GM18858 (cell line): ENCODE measurements around the gene PPM1A.

Experiments used
- ATAC-seq: cut with Tn5 transposase; IDR thresholded peaks from one replicate; pipeline ENCODE4 v1.9.1; 2021; ENCODE audit not compliant: unreplicated experiment

Gene PPM1A

GRCh38 chr14:60265163-60265562 lies 16.1 kb downstream of the PPM1A start:
- ATAC-seq: no peak

GRCh38 chr14:60266021-60266937 lies 17.3 kb downstream of the PPM1A start:
- no peak for ATAC-seq

- ATAC-seq: no peak
These were observed 23.2 kb downstream of the PPM1A start for GRCh38 chr14:60272177-60272576.

DNA sequence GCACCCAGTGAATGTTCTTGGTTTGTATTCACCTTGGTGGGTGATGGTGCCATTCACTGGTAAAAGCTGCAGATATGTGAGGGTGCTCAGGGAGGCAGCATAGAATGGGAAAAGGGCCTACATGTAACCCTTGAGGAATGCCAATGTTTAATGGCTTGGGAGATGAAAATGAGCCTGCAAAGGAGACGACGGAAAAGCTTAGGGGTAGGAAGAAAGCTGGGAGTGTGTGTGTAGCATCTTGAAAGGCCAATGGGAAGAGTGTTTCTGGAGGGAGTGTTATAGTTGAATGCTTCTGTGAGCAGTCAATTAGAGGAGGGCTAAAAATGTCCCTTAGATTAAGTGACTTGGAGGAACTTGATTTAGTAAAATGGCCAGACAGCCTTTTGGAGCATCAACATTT lies 24.9 kb downstream of the PPM1A start:
- no peak for ATAC-seq

DNA sequence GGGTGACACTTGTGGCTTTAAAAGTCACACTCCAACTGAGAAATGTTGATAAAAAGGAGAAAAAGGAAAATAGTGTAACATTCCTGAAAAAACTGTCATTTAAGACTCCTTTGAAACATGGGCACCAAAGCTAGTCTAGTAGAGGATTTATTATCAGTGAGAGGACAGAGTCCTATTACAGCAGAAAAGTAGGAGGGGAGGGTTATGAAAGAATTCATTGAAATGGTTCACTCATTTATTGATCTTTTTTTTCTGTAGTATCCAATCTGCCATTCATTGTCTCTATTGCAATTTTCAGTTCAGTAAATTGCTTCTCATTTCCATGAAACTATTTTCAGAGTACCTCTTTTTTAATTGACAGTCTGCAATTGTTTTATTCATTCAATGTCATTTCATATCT lies 25.4 kb downstream of the PPM1A start:
- ATAC-seq: no peak

DNA sequence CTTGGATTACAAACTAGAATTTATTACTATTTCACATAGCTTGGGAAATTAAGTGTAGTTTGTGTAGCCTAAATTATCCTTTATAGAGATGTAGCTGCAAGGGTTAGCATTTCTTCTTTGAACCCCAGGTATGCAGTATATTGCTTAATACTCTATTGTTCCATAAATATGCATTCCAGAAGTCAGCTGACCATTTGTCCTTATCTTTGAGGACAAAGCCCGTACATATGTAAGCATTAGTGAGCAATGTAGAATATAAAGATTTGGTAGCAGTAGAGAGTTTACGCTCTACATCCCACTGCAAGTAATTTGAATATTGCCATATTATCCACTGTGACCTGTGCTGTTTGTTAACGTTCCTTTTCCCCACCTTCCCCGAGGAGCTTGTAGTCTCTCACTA lies 26.9 kb downstream of the PPM1A start:
- no peak for ATAC-seq

DNA sequence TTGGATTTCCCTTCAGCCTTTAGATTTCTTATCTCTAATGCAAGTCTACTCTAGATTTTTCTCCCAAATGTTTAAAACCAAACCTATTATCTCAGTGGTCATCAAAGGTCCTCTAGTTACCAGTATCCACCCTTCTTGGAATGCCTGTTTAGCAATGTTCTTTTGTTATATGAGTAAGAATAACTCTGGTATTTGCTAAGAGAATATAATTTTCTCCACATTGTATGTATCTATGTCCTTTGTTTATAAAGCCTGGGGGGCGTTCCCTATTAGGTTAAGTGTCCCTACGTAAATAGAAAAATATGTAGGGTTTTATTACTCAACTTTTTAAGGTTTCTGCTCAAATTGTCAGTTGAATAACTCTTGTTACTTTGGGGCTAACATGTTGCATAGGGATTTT lies 27.3 kb downstream of the PPM1A start:
- no peak for ATAC-seq

DNA sequence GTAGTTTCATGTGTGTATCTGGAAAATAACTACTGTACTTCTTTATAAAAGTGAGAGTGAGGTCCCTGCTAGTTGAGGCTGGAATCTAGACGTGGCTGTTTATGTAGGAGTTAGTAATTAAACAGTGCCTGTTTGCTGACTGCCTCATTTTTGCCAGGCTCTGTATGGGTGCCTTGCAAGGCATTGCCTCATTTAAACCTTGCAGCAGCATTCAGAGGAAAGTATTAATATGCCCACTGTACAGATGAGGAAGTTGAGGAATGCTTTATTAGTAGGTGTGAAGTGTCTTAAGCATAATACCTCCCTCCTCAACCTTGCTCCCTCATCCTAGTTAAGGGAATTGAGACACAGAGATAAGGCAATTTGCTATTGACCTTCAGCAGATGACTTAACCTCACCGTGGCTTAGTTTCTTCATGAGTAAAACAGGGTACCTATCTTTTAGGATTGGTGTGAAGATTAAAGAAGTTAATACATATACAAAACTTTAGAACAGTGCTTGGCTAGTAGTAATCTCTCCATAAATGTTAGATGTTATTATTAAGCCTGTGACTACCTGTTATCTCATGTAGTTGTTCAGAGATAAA lies 28.7 kb downstream of the PPM1A start:
- no peak for ATAC-seq

DNA sequence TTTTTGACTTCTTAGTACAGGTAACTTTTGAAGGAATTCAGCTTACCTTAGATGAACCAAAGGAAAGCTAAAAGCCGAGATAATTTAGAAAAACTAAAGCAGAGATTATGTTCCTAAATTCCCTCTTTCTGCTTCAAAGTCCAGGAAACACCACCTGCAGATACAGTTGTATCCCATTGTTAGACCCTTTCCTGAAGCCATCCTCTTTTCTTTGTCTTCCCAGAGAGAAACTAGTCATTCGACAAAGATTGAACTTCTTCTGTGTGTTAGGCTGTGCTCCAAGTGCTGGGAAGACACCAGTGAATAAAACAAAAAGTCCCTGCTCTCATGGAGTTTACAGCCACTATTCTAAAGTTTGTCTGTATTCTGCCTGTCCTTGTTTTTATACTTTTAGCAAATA lies 29.3 kb downstream of the PPM1A start:
- ATAC-seq: no peak

DNA sequence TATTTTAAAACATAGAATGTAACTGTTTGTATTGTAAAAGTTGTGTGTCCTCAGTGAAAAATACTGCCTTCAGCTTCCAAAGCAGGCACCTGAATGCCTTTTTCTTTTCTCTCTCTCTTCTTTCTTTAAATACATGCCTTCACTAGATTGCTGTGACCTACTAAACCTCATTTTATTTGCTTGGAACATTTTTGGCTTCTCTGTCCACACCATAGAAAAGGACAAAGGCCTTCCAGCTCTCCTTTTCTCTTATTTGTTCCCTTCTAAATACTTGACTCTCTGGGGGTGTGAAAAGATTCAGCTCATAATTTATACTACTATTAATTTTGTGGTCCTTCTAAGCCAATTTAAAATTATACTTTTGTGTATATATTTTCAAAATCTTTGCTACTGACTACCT lies 38.4 kb downstream of the PPM1A start:
- ATAC-seq: no peak

DNA sequence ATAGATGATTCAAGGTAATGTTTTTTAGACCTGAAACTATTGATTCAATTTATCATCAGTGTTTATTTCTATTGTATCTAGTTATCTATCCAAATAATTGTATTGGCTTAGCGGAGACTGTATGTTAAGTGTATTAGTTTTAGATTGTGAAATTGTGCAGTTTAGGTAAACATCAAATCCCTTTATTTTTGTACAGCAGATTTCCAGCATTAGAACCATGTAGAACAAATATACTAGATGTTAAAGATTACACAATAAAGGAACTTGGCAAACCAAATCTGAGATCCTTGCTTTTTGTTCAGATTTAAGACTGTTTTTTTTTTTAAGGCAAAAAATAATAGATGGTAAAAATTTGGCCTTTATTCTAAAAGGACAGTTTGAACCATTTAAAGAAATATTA lies 39.3 kb downstream of the PPM1A start:
- ATAC-seq: no peak

- no peak for ATAC-seq
These were observed 45.5 kb downstream of the PPM1A start for GRCh38 chr14:60294411-60295069.

DNA sequence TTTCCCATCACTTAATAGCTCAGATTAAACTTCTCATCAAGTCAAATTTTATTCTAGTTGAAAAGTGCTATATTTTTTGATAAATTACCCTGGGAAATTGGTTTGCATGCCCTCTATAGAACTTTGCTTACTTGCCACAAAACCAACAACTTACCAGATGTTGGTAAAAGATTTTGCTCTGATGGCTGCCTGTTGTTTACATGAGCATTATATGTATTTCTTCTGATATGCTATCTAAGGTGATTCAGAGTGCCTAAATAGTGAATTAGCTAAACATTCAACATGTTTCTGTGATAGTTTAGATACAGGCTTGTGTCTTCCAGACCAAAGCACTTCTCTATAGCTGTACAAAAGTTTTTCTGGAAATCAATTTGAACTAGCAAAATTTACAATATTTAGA lies 51.0 kb downstream of the PPM1A start:
- ATAC-seq: no peak

DNA sequence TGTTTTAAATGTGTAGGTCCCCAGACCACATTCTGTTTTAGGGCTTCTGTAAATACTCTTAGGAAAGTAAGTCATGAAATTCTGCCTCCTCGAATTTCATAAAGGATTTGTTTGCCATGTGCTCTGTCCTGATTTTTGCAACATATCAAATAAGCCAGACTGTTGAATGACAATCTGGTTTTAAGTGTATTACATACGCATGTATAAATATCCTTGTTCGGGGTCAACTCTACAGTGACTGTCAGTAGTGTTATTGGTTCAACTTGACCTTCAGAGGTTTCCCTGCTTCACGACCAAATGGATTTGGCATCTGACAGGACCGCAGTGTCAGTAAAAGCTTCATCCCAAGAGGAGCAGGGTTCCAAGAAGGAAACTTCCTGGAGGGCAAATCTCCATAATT lies 52.7 kb downstream of the PPM1A start:
- ATAC-seq: no peak

DNA sequence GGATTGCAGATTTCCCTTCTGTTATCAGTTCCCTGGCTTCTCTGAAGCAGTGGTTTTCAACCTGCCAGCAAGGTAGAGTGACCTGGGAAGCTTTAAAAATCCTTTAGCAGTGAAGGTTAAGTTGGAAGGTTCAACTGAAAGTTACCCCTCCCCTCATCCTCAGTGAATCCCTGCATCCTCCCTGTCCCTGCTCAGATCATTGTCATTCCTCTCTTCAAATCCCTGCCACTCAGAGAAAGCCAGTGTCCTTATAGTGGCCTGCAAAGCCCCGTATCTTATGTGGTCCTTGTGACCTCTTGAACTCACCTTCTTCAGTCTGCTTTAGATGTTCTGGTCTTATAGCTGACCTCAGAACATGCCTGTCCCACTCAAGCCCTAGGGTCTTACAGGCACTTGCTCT lies 53.6 kb downstream of the PPM1A start:
- no peak for ATAC-seq

DNA sequence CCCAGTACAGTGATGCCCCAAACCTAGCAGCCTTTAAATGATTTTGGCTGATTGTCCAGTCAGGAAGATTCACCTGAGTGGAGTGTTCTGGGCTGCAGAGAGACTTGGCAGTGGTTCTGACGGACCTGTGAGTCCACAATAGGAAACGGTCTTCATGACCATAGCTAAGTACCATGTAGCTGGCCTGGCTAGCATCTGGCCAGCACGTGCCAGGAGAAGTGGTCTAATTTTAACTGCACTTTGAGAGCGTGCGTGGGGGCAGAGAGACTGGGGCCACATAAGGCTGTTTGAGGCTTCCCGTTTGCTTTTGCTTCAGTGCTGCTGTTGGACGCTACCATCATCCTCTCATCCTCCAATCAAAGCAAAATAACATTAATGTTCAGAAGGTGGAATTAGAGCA lies 54.7 kb downstream of the PPM1A start:
- ATAC-seq: no peak

DNA sequence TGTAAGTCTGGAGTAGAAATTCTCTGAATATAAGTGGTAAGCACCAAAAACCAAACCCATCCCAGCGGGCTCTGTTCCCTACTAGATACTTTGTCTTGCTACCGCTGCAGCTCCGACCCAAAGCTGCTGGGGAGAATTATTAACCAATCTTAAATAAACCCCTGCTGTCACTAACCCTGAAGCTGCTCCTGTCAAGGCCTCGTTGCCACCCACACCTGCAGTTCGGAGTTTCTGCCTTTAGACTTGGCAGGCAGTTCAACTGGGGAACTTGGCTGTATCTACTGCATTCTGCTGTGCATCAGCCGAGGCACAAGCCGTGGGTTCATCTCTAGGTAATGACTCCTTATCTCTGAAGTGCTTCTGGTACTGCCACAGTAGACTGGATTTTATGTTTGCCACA lies 55.5 kb downstream of the PPM1A start:
- ATAC-seq: no peak

- no peak for ATAC-seq
These were observed 61.0 kb downstream of the PPM1A start for GRCh38 chr14:60309867-60310552.

- ATAC-seq: no peak
These were observed 62.4 kb downstream of the PPM1A start for GRCh38 chr14:60311417-60311816.

DNA sequence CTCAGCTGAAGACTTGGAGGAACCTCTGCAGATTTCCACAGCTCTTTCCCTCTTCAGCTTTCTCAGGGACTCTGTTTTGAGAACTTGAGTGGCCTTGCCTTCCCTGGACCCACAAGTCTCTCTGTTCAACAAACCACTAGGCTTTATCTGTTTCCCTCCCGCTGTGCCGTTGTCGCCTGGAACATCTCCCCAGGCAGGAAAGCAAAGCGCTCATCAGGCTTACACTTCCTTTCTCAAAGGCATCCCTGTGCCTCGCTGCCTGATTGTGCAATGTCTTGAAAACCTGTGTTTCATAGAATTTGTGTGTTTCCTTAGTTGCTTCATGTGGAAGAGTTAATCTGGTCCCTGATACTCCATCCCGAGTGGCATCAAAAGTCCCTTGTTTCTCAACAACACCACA lies 64.1 kb downstream of the PPM1A start:
- ATAC-seq: no peak

DNA sequence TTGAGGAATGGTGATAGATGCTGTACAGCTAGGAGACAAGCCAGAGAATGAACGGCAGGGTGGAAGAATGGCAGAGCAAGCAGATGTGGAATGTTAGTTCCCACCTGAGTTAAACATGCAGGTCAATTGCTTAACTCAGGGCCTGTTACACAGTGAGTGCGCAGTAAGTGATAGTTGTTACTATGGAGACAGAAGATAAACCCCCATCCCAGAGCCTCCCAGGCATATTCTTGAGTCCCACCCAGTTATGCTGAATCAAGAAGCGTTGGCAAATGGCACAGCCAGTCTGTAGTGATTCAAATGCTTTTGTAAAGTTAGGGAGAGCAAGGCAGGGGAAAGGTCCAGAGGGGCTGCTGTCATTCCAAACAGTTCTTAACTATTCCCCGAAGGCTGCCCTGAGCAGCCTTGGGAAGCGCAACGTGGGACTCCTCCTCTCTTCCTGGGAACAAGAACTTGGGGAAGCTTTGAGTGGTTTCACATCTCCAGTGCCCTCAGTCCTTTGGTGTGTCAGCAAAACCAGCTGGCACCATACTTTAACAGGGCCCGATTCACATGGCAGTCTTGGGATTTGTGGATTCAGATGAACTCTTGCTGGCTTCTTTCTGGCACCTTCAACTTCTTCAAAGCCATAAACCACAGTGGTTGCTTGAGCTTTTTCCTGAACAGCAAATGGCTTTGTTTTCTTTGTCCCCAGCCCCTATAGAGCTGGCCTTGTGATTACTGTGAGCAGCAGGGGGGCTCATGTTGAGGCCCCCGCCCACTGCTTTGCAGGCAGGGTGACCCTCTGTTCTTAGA lies 66.4 kb downstream of the PPM1A start:
- ATAC-seq: no peak
